NB4 (cell line): ENCODE results near the gene SLC35E1.

Experiments used
- CTCF ChIP-seq: IDR thresholded peaks from one replicate; pipeline ENCODE4 v1.5.1; 2012; ENCODE audit warnings: low read depth, low read length
- MAX ChIP-seq: IDR thresholded peaks from 2 replicates; pipeline ENCODE4 v1.6.1; 2011; ENCODE audit warnings: low read depth, low read length
- POLR2A ChIP-seq: IDR thresholded peaks from 2 replicates; pipeline ENCODE4 v1.6.1; 2011; ENCODE audit warnings: mild to moderate bottlenecking; ENCODE audit not compliant: insufficient read length; ENCODE audit errors: extremely low read depth

GRCh38 chr19:16587833-16588823, 15.9 kb upstream of the SLC35E1 start:
- TF ChIP-seq POLR2A (no peak), CTCF (no peak), MAX (peak; percentile 95)
